Left ventricle myocardium inferior (tissue), 1 donor: ENCODE data around the gene FAM163A. TPM values are rescaled to one million over a fixed set of nuclear protein-coding genes. Genes with fewer than 3 reads are reported as not detected.

Source experiments
- DNase-seq: peaks from one replicate; pipeline ENCODE4 v3.0.0-alpha.2; 2020
- H3K27ac ChIP-seq: fragments of 200-600 bp; replicated peaks from 2 replicates; pipeline ENCODE4 v1.8.0; 2021
- H3K27me3 ChIP-seq: fragments of 200-600 bp; 2 replicates; pipeline ENCODE4 v1.8.0; 2021; ENCODE audit warnings: low read depth
- H3K36me3 ChIP-seq: fragments of 200-600 bp; 2 replicates; pipeline ENCODE4 v1.8.0; 2021
- H3K4me1 ChIP-seq: fragments of 200-600 bp; 2 replicates; pipeline ENCODE4 v1.8.0; 2021
- H3K4me3 ChIP-seq: fragments of 200-600 bp; 2 replicates; pipeline ENCODE4 v1.8.0; 2021; ENCODE audit warnings: mild to moderate bottlenecking, moderate library complexity
- H3K9me3 ChIP-seq: fragments of 200-600 bp; replicated peaks from 2 replicates; pipeline ENCODE4 v1.8.0; 2021
- intact Hi-C: fragments of 100-400 bp; cut with micrococcal nuclease; formaldehyde crosslinking; loops from one replicate; pipeline ENCODE4 v1.11.0; 2022
- total RNA-seq: library from RNA; stranded (reverse); fragmentation: NEBNext Ultra II Directional; extraction: Animal tissue kit (Norgen Biotek cat#: 25700); gene quantifications from one replicate; pipeline ENCODE4 v1.2.1, GENCODE V29; 2021
- TF ChIP-seq, protein P1 (sequence below): fragments of 200-600 bp; IDR thresholded peaks from 2 replicates; pipeline ENCODE4 v1.8.0; 2021; ENCODE audit warnings: antibody characterized with exemption, mild to moderate bottlenecking, borderline replicate concordance
- donor health status: DM: no; HTN: yes; CAD: no; lungs with severe emphysema.

FAM163A gene
- total RNA-seq, 1 donor from 2014 or later: 0.16 TPM

DNA sequence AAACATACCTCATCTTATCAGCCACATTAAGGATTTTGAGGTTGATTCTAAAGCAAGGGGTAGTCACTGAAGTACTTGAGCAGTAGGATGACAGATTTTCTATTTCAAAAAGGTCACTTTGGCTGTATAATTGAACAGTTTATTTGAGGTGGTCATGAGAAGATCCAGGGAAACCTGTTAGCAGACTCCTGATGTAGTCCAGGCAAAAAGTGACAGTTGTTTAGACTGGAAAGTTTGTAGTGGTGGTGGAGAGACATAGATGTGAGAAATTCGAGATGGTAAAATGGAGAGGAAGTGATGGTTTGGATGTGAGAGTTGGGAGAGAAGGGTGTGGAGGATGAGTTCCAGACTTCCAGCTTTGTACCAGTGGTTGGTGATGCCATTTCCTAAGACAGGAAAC is 7.5 kb downstream of the FAM163A start:
- Histone ChIP-seq H3K9me3 (peaks cover 17% of the 10 kb centered on the region), H3K4me1 (no peaks in the 10 kb centered on the region), H3K36me3 (no peaks in the 10 kb centered on the region), H3K27me3 (peaks cover 25% of the 10 kb centered on the region), H3K27ac (no peak overlapping the region), H3K4me3 (no peak overlapping the region)
- DNase-seq: no peak
- TF ChIP-seq, protein P1, sequence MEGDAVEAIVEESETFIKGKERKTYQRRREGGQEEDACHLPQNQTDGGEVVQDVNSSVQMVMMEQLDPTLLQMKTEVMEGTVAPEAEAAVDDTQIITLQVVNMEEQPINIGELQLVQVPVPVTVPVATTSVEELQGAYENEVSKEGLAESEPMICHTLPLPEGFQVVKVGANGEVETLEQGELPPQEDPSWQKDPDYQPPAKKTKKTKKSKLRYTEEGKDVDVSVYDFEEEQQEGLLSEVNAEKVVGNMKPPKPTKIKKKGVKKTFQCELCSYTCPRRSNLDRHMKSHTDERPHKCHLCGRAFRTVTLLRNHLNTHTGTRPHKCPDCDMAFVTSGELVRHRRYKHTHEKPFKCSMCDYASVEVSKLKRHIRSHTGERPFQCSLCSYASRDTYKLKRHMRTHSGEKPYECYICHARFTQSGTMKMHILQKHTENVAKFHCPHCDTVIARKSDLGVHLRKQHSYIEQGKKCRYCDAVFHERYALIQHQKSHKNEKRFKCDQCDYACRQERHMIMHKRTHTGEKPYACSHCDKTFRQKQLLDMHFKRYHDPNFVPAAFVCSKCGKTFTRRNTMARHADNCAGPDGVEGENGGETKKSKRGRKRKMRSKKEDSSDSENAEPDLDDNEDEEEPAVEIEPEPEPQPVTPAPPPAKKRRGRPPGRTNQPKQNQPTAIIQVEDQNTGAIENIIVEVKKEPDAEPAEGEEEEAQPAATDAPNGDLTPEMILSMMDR: no peak
- intact Hi-C loops: no loop called here

DNA sequence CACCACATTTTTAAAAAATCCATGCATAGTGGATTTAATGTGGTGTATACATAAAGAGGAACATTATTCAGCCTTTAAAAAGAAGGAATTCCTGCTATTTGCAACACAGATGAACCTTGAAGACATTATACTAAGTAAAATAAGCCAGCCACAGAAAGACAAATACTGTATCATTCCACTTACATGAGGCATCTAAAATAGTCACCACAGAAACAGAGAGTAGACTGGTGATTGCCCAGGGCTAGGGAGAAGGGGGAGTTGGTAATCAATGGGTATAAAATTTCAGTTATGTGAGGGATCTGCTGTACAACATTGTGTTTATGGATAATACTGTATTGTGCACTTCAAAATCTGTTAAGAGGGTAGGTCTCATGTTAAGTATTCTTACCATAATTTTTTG is 10.0 kb downstream of the FAM163A start:
- Histone ChIP-seq H3K9me3 (peaks cover 17% of the 10 kb centered on the region), H3K4me3 (no peak overlapping the region), H3K27me3 (peaks cover 8% of the 10 kb centered on the region), H3K27ac (no peak overlapping the region), H3K4me1 (no peaks in the 10 kb centered on the region), H3K36me3 (no peaks in the 10 kb centered on the region)
- intact Hi-C loops: no loop called here
- DNase-seq: no peak
- TF ChIP-seq, protein P1: no peak

DNA sequence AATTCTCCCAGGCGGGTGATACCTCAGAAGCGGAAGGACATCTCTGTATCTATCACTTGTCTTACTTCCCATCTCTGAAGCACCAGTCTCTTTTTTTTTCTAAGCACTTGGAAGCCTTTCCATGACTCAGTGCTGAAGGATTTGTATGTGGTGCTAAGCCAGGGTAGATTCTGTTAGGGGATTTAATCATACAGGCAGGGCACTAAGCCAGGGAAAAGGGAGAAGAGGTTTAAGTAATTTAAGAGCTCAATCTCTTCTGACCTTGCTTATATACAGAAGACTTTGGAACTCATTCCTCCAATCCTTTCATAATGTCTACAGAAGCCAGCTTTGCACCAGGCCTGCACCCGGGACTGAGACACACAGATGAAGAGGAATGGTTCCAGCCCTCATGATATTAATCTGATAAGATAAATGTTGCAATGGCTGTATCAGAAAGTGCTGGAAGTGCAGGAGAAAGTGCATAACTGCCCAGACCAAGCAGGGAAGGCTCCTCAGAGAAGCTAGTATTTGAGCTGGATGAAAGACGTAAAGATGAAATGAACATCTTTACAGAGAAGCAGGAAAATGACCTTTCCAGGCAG is 11.0 kb downstream of the FAM163A start:
- Histone ChIP-seq H3K4me3 (no peak overlapping the region), H3K4me1 (no peaks in the 10 kb centered on the region), H3K27ac (no peak overlapping the region), H3K9me3 (peaks cover 17% of the 10 kb centered on the region), H3K27me3 (peaks cover 8% of the 10 kb centered on the region), H3K36me3 (no peaks in the 10 kb centered on the region)
- intact Hi-C loops: no loop called here
- no peak for DNase-seq
- TF ChIP-seq, protein P1: no peak

DNA sequence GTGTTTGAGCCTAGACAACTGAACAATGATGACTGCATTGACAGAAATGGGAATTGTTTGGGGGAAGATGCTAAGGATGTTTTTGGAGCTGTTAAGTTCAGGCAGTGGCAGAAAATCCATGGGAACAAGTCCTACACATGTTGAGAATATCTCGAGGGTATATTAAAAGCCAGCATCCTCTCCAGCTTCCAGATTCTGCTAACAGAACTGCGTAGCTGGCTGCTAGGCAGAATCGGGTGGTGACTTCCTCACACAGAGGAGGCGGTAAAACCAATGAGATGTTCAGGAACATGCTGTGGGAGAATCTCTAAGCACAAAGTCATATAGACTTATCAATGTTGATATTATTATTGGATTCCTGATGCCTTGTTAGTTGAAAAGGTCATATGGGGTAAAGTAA is 14.8 kb downstream of the FAM163A start:
- peaks cover 4% of the 10 kb centered on the region for H3K27me3 ChIP-seq
- no peaks in the 10 kb centered on the region for H3K9me3 ChIP-seq
- no peaks in the 10 kb centered on the region for H3K4me1 ChIP-seq
- H3K36me3 ChIP-seq: no peaks in the 10 kb centered on the region
- H3K4me3 ChIP-seq: no peak overlapping the region
- DNase-seq: no peak
- H3K27ac ChIP-seq: no peak overlapping the region
- TF ChIP-seq, protein P1: no peak
- intact Hi-C loops: no loop called here

DNA sequence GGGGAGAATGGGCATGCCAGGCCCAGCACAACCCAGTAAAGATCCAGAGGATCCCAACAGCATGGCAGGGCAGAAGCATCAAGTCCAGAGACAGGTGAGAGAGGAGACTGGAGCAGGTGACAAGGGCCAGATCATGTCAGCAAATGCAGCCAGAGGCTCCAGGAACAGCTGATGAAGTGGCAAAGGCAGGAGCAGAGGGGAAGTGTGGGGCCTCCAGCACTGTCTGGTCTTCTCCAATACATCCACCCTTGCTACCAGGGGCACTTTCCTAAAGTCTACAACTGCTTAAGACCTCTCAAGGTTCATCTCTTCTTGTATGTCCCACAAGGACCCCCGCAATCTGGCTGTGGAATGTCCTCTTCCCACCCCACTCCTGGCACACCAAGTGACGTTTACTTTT is 17.4 kb downstream of the FAM163A start:
- Histone ChIP-seq H3K27me3 (peaks cover 4% of the 10 kb centered on the region), H3K9me3 (no peaks in the 10 kb centered on the region), H3K4me1 (no peaks in the 10 kb centered on the region), H3K36me3 (no peaks in the 10 kb centered on the region), H3K4me3 (no peak overlapping the region), H3K27ac (no peak overlapping the region)
- intact Hi-C loops: no loop called here
- TF ChIP-seq, protein P1: no peak
- no peak for DNase-seq
